ENCODE measurements around the gene DENND10.
A peak's percentile ranks its signal among the peaks of the same experiment; 100 is the strongest.
"Not testable (repeated sequence)": the region's sequence is repeated elsewhere in the genome, so short reads cannot be mapped to it uniquely, and the experiment has no call there.

The DENND10 gene

DNA sequence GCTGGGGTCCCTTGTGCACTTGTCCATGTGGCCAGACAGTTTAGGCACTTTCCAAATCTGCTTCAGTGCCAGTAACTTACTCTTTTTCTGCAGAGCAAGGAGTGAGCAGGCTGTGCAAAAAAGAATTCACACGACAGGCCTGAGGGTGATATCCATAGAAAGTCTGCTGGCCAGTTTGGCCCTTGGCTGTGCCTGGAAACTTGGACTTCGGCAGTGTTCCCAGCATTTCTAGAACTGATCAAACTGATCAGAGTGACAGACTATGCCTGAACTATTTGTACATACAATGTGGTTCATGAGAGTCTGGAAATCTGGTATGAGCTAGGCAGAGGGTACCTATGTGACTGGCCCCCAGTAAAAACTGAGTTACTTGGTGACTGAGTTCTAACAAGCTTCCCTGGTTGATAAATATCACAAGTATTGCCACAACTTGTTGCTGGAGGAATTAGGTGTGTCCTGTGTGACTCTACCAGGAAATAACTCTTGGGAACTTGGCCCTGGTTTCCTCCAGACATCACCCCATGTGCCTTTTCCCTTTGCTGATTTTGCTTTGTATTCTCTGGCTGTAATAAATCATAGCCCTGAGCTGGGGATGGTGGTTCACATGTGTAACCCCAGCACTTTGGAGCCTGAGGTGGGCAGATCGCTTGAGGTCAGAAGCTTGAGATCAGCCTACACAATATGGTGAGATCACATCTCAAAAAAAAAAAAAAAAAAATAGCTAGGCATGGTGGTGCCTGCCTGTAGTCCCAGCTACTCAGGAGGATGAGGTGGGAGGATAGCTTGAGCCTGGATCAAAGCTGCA is 3.3 kb upstream of the DENND10 start:
- peak; percentile 2 for DNase-seq

DNA sequence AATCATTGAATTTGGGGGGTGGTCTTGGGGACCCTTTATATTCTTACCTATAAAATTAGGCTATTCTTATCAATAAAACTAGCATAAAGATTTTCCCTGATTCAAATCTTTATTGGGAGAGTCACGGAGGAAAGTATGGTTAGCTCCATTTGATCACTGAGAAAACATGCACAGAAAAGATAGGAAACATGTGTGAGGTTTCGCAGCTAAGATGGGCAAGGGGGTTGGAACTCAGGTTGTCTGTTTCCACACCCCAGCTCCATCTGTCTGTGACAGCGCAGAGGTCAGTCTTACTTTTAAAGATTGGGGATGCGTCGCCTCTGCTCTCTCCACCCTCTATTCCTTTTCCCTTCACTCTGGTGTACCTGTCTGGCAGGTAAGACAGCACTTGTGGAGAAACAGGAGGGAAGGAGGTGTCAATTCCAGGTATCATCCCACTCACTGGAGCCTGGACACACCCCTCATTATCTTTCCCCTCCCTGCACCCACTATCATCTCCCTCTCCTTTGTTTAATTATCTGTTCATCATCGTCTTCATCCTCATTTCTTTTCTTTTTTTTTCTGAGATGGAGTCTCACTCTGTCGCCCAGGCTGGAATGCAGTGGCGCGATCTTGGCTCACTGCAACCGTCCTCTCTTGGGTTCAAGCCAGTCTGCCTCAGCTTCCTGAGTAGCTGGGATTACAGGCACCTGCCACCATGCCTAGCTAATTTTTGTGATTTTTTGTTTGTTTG is 2.4 kb upstream of the DENND10 start:
- DNase-seq: peak; percentile 52

DNA sequence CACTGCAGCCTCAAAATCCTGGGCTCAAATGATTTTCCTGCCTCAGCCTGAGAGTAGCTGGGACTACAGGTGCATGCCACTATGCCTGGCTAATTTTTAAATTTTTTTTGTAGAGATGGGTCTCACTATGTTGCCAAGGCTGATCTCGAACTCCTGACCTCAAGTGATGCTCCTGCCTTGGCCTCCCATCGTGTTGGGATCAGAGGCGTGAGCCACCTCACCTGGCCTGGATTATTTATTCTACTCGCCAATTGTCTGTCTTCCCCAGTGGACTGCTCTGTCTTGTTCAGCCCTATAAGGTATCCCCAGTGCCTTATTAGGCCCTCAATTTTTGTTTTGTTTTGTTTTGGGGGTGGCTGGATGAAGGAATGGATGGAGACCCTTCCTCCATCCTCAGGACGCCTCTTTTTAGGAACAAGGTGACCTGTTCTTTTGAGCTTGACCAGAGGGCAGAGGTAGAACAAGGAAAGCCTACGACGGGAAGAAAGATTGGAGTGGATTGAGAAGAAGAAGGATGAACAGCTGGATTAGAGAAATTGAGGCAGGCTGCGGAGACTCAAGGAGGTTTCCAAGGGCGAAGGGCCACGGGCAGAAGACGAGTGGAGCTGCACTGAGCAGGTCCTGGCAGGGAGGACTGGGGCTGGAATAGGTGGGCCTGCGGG is 541 bp upstream of the DENND10 start:
- DNase-seq: peak; percentile 33

DNA sequence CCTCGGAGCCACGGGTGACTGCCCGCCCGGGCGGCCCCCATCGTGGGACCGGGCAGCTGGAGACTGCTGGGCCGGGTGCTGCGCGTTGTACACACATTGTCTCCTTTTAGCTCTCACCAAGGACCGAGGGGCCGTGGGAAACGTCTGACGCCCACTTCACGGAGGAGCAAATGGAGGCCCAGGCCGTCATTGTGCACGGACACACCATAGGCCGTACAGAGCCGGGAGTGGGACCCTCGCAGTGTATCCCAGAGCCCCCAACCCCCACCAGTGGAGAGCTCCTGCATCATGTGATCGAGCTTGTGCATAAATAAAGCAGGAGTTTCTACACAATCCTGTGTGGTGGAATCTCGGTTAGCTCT is 722 bp downstream of the DENND10 start:
- DNase-seq: peak; percentile 22

DNA sequence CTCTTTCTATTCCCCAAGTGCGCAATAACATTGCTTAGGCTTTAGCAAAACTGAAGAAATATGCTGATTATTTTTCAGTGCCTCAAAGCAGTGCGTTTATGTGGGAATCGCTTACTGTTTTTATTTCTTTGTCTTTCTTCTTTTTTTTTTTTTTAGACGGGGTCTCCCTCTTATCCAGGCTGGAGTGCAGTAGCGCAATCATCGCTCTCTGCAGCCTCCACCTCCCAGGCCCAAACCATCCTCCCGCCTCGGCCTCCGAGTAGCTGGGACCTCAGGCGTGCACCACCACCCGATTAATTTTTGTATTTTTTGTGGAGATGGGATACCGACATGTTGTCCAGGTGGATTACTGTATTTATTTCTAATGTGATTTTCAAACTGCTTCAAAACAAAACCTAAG is 1.2 kb downstream of the DENND10 start:
- DNase-seq: no peak

DNA sequence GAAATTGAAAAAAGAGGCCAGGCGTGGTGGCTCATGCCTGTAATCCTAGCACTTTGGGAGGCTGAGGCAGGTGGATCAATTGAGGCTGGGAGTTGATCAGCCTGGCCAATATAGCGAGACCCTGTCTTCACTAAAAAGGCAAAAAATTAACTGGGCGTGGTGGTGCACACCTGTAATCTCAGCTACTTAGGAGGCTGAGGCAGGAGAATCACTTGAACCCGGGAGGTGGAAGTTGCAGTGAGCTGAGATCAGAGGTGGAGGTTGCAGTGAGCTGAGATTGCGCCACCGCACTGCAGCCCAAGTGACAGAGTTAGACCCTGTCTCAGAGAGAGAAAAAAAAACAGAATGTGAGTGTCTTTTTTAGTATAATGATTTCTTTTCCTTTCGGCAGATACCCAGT is 2.0 kb downstream of the DENND10 start:
- not testable (repeated sequence) for DNase-seq

DNA sequence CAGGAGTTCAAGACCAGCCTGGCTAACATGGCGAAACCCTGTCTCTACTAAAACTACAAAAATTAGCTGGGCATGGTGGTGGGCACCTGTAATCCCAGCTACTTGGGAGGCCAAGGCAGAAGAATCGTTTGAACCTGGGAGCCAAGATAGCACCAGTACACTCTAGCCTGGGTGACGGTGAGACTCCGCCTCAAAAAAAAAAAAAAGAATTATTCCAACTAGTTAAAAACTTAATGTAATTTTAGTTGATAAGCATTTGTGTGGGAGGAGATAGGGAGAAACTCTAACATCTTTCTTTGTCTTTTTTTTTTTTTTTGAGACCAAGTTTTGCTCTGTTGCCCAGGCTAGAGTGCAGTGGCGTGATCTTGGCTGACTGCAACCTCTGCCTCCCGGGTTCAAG is 3.2 kb downstream of the DENND10 start:
- not testable (repeated sequence) for DNase-seq

DNA sequence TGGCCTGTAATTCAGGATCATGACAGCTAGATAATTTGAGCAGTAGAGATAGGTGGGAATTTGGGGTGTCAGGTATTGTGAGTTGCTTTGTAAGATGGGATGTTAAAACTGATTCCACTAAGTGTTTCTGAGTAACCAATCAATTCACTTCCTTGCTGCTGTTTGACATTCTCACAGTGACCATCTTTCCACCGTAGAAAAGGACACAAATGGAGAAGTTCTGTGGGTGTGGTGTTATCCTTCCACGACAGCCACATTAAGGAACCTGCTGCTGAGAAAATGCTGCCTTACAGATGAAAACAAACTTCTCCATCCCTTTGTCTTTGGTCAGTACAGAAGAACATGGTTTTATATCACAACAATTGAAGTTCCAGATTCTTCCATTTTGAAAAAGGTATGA is 3.9 kb downstream of the DENND10 start:
- DNase-seq: not testable (repeated sequence)

DNA sequence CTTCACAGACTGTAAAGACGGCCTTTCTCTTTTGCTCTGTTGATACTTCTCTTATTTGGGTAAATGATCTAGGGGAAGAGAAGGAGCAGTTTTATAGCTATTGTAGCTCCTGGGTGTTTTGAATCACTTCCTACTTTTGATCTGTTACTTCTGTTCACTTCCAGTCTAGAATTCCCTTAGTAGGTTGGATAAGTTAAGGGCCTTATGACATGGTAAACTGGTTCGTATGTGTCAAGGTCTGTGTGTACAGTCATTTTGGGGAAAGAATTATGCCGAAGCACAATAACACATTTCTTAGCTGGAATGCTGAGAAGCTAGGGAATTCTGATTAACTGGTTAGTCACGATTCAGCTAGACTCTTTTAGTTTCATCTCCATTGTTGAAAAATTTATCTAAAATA is 8.1 kb downstream of the DENND10 start:
- no peak for DNase-seq

DNA sequence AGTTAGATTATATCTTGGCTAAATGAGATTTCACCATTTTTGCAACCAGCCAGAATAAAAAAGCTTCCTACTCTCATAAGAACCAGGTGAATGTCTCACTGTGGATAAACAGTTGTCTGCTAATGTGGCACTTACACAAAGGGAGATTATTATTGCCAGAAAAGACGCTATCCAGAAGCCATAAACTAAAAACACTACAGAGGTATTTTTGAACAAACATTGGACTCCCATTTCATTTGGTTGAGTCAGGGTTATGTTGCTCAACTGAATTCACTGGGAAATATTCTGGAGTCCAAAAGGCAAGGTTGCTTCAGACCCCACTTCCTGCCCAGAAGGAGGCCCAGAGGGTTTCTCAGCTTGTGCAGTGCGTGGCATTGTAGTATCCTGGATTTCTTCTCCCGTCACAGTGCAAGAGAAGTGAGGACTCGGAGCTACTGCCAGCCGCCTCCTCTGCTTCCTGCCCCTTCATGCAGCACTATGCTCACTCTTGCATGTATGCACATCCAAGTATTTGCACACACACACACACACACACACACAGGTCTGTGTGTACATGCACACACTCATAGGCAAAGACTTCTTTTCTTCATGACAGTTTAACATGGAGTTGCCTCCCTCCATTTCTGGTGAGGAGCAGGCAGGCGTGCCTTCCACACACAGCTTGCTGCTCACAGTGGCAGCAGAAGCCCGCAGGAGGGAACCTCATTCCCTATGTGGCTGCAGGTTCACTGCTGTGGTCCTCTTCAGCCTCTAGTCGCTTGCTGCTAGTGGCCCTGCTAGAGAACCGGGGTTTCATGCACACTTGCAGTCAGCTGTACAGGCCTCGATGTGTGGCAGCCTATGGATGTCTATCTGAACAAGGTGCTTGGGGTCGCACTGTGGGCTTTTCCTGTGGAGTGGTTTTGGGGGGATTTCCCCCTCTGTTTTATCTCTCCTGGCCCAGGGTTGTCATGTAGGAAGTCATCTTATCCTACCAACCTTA is 10.1 kb downstream of the DENND10 start:
- DNase-seq: no peak

DNA sequence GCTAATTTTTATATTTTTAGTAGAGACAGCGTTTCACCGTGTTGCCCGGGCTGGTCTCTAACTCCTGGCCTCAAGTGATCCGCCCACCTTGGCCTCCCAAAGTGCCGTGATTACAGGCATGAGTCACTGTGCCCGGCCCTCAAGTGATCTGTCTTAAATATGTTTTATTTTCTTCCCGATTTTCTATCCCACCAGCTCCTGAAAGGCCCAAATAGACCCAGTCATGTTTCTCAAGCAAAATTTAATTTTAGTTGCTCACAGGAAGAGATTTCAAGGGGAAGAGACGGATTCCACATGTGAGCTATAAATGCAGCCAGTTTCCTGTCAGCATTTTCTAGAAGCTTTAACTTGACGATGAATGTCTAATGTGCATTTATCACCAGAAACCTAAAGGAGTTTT is 12.0 kb downstream of the DENND10 start:
- DNase-seq: no peak

DNA sequence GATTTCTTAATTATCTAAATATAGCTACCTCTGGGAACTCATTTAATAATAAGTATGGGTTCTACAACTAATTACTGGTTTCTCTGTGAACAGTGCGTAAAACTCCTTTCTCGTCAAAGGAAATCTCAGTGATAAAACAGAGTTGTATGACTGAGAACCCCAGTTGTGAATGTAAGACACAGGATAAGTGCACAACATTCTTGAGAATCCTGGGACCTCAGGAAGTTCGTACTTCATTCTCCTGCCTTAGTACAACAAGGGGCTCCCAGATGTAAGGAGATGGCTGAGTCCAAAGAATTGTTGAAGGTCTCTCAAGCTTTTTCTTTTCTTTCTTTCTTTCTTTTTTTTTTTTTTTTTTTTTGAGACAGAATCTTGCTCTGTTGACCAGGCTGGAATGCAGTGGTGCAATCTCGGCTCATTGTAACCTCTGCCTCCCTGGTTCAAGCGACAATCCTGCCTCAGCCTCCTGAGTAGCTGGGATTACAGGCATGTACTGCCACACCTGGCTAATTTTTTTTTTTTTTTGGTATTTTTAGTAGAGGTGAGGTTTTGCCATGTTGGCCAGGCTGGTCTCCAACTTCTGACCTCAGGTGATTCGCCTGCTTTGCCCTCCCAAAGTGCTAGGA is 12.5 kb downstream of the DENND10 start:
- DNase-seq: no peak

DNA sequence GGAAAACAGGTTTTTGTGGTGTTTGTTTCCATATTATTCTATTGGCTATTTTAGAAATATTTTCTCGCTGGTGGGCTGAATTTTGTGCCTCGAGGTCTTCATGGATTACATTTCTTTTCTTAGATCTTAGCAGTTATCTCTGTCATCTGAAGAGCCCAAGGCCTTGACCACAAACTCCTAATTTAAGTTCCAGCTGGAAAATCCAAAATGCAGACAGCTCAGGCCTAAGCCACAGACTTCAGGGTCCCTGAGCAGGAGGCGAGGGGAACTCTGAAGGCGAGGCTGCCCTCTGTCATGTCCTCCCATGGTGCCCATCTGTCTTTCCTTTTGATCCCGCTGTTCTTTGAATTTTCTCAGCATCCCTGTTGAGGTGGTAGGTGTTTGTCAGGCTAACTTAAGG is 14.3 kb downstream of the DENND10 start:
- DNase-seq: no peak

DNA sequence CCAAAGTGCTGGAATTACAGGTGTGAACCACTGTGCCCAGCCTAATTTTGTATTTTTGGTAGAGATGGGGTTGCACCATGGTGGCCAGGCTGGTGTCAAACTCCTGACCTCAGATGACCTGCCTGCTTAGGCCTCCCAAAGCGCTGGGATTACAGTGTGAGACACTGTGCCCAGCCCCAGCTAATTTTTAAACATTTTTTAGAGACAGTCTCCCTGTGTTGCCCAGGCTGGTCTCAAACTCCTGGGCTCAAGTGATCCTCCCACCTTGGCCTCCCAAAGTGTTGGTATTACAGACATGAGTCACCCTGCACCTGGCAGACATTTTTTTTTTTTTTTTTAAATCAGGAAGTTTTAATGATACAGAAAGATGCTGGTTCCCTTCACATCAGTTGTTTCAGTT is 15.5 kb downstream of the DENND10 start:
- no peak for DNase-seq

DNA sequence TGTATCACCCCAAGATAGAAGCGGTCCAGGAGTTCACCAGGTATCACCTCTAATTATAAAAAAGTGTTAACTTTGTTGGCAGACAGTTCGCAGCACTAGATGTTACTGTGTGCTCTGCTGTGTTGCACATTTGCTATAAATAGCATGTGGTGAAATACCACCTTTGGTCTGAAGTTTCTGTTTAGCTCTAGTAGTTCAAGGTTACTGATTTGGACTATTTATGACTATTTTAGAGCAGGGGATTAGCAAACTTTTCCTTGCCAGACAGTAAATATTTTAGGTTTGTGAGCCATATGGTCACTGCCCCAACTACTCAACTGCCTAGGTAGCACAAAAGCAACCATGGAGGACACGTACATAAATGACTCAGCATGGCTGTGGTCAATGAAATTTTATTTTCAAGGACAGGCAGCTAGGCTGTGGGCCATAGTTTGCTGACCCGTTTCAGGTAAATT is 16.5 kb downstream of the DENND10 start:
- no peak for DNase-seq

DNA sequence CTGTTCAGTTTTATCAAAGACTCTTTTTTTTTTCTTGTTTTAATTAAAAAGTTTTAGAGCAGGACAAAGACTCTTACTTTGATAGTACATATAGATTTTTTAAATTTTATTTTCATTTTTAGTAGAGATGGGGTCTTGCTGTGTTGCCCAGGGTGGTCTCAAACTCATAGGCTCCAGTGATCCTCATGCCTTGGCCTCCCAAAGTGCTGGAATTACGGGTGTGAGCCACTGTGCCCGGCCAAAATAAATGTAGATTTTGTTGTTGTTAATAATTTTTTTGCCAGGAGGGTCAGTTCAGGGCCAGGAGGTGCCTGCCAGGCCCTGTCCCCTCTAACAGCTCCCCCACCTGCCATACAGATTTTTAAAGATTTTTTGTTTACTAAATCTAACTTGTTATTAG is 17.0 kb downstream of the DENND10 start:
- no peak for DNase-seq

DNA sequence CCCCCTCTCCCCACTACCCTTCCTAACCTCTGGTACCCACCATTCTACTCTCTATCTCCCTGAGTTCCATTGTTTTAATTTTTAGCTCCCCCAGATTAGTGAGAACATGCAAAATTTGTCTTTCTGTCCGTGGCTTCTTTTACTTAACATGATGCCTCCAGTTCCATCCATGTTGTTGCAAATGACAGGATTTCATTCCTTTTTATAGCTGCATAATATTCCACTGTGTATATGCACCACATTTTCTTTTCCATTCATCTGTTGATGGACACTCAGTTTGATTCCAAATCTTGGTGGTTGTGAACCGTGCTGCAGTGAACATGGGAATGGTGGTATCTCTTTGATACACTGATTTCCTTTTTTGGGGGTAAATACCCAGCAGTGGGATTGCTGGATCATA is 22.0 kb downstream of the DENND10 start:
- no peak for DNase-seq

DNA sequence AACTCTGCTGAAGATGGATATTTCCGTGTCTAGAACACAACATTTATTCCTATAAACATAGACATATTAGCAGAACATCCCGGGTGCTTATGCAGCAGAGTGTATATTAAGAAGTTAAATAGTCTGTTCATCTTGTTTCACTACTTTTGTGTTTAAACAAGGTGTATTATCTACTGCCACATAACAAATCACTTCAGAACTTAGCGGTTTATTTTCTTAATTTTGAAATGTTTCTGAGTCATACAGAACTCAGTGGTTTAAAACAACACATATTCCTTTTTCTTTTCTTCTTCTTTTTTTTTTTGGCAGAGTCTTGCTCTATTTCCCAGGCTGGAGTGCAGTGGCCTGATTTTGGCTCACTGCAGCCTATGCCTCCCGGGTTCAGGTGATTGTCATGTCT is 25.8 kb downstream of the DENND10 start:
- DNase-seq: no peak

DNA sequence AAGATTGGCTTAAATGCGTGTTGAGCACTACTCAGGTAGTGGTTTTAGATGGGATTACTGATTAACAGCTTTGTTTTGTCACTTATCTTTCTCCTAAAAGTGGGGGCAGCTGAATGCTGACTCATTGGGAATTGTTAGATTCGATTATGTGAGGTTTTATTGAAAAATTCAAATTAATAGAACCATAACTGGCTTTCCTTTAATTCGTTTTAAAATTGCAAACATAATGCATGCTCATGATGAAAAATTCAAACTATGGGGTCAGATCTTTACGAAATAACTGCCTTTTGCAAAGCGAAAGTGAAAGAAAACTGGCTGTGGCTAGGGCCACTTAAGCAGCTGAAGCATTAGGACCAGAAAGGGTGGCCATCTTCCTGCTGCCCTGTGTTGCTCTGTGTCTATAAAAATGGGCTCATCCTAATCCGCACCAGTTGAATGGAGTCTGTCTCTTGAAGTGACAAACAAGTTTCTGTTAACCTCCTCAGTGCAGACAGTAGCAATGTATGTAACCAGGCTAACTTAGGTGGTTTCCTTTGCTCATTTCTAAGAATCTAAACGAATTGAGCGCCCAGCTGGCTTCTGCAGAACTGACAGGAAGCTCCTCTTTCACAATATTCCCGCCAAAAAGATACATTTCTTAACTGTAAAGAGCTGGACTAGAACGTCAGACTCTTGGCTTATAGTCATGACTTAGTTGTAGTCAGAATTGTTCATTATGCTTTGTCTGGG is 27.8 kb downstream of the DENND10 start:
- no peak for DNase-seq

DNA sequence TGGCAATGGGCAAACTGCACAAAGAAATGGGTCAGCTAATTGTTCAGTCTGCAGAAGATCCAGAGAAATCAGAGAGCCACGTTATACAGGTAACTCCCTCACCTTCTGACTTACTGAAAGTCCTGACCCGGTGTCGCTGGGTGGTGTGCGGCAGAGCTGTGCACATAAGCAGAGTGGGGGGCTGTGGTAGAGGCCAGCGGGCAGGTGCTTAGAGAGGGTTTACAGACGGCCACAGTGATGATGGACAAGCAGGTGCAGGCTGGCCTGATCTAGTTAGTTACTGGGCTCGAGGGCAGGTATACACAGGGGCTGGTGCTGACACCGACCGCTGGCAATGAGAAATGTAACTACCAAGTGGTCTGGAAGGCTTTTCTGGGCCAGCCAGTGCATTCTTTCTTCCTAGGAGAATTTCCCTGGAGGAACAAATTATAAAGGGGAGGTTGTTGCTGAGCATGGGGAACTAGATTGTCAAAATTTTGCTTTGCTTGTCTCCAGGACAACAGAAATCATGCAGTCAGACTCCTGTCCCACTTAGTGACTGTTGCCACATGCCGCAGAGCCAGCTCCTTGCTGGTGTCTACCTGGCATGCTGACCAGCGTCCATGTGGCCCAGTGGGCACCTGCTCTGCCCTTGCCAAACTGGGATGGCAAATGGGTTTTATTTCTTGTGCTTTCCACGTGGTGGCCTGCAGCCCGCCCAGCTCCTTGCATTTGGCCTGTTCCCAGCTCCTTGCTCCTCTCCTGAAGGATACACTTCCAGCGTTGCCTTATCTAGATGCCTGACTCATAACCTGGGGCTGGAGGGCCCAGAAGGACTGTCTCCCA is 28.8 kb downstream of the DENND10 start:
- no peak for DNase-seq

DNA sequence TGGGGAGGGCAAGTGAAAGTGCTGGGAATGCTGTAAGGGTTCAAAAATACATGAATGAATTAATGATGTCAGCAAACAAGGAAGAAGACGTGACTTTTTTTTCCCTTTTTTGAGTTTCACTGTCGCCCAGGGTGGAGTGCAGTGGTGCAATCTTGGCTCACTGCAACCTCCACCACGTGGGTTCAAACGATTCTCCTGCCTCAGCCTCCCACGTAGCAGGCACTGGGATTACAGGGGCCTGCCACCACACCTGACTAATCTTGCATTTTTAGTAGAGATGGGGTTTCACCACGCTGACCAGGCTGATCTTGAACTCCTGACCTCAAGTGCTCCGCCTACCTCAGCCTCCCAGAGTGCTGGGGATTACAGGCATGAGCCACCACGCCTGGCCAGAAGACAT is 30.0 kb downstream of the DENND10 start:
- no peak for DNase-seq

Measured in NCI-H146 (cell line).